Effector memory CD8-positive, alpha-beta T cell (primary cell): ENCODE measurements around the gene MEI4.
"Not testable (repeated sequence)": the region's sequence is repeated elsewhere in the genome, so short reads cannot be mapped to it uniquely, and the experiment has no call there.

Experiments
- ATAC-seq: fragments of 150-1000 bp; cut with Tn5 transposase; replicated peaks from 2 replicates; pipeline ENCODE4 v1.10.0; 2021; ENCODE audit warnings: mild to moderate bottlenecking, moderate library complexity
- DNase-seq, 3 experiments: peaks; one replicate each; pipeline ENCODE4 v3.0.0; 2021
- H3K27ac Mint-ChIP-seq, 2 donors: one replicate each; pipeline ENCODE4 v1.8.0; 2022; ENCODE audit warnings: mild to moderate bottlenecking in 2 of 2, mixed read lengths in 2 of 2, moderate library complexity in 2 of 2
- H3K27me3 Mint-ChIP-seq, 2 donors: one replicate each; pipeline ENCODE4 v1.8.0; 2022; ENCODE audit warnings: mixed read lengths in 2 of 2
- H3K36me3 Mint-ChIP-seq: one replicate; pipeline ENCODE4 v1.8.0; 2022; ENCODE audit warnings: mild to moderate bottlenecking, moderate library complexity, mixed read lengths; ENCODE audit not compliant: insufficient read depth
- H3K4me1 Mint-ChIP-seq, 2 donors: one replicate each; pipeline ENCODE4 v1.8.0; 2022; ENCODE audit warnings: low read depth in 2 of 2, mixed read lengths in 2 of 2
- H3K4me3 Mint-ChIP-seq, 2 donors: one replicate each; pipeline ENCODE4 v1.8.0; 2022; ENCODE audit warnings: mild to moderate bottlenecking in 2 of 2, mixed read lengths in 2 of 2, moderate library complexity in 2 of 2
- H3K9me3 Mint-ChIP-seq, 2 donors: one replicate each; pipeline ENCODE4 v1.8.0; 2022; ENCODE audit warnings: mixed read lengths in 2 of 2

Gene MEI4

DNA sequence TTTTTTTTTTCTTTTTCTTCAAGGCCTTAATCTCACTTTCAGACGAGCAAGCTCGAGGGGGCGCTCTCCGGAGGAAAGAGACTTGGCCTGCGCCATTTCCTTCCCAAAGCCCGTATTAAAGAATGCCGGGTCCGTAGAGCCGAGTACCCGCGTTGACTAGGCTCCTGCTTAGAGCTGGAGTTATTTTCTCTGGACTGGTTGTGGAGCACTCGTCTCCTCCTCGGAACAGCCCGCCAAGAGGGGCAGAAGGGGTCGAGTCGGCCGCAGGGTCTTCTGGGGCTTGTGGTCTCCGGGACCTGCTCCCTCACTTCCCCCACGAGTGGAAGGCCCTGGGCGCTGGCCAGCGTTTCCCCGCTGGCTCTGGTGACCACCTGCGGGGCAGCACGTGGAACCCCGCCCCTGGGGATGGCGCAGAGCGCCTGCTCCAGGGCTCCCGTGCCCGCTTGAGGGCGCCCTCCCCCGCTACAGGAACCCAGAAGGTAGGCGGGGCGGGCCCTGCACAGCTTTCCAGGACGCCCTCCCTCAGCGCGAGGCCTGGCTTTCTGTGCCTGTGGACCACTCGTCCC is 2.7 kb upstream of the MEI4 start:
- H3K9me3 Mint-ChIP-seq = peaks cover 3 to 14% of the 10 kb centered on the region in 2 donors
- no peaks in the 10 kb centered on the region for H3K36me3 Mint-ChIP-seq
- DNase-seq = no peak
- H3K4me3 Mint-ChIP-seq = no peak overlapping the region
- no peaks in the 10 kb centered on the region for H3K4me1 Mint-ChIP-seq
- no peak overlapping the region for H3K27ac Mint-ChIP-seq
- H3K27me3 Mint-ChIP-seq = peaks cover 0 to 11% of the 10 kb centered on the region in 2 donors
- ATAC-seq = no peak

DNA sequence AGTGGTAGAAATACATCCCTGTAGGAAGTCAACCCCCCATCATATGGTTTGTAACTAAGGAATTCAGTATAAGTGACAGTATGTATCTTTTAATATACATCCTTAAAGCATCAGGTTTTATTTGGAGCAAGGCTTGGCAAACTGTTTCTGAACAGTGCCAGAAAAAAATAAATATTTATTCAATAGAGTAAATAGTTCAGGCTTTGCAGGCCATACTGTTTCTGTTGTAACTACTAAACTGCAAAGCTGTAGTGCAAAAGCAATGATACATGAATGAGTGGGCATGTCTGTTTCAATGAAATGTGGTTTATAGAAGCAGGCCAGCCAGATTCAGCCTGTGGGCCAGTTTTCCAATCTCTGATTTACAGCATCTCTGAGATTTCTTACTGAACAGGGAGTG is 977 bp downstream of the MEI4 start:
- no peaks in the 10 kb centered on the region for H3K4me1 Mint-ChIP-seq
- no peak overlapping the region for H3K27ac Mint-ChIP-seq
- no peak for DNase-seq
- H3K36me3 Mint-ChIP-seq = peaks cover 2% of the 10 kb centered on the region
- no peak for ATAC-seq
- H3K9me3 Mint-ChIP-seq = peaks cover 9 to 14% of the 10 kb centered on the region in 2 donors
- H3K4me3 Mint-ChIP-seq = no peak overlapping the region
- peaks cover 0 to 11% of the 10 kb centered on the region in 2 donors for H3K27me3 Mint-ChIP-seq

DNA sequence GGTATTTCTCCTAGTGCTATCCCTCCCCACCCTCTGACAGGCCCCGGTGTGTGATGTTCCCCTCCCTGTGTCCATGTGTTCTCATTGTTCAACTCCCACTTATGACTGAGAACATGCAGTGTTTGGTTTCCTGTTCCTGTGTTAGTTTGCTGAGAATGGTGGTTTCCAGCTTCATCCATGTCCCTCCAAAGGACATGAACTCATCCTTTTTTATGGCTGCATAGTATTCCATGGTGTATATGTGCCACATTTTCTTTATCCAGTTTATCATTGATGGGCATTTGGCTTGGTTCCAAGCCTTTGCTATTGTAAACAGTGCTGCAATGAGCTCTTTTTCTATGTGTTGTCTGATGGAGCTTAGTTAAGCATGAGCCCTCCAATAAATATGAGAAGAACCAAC is 2.2 kb downstream of the MEI4 start:
- not testable (repeated sequence) for H3K4me3 Mint-ChIP-seq

DNA sequence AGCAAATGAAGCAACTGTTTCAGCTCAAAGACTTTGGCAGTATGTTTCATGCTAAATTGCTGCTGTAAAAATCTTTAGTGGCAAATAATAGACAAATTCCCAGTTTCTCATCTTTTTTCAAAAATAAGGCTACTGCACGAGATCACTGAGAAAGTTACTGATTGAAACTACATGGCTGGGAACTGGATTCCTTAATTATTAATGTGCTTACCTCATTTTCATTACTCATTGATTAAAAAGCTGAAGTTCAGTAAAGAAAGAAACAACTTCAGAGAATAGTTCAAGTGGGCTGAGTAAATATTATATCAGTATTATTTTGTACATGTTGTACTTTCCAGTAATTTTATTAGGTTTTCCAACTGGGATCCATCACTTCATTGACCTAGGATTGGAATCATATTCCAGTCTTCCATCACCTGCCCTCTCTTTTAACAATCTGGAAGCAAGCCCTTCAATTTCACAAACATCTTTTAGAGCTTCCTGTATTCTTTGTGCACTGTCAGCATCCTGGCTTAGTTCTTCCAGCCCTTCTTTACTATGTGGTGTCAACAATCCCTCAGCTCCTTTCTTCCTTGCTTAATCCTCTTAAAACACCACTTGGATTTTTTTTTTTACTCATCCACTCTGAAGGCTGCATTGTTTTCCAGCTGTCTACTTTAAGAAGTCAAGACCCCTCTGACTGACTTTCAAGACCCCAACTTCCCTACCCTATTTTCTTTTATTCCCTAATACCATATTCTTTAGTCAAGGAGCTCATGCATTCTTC is 4.3 kb downstream of the MEI4 start:
- Mint-ChIP-seq H3K4me1 (no peaks in the 10 kb centered on the region), H3K27ac (no peak overlapping the region), H3K36me3 (peaks cover 2% of the 10 kb centered on the region), H3K27me3 (no peaks in the 10 kb centered on the region), H3K9me3 (peaks cover 2 to 8% of the 10 kb centered on the region in 2 donors), H3K4me3 (no peak overlapping the region)
- ATAC-seq = no peak
- DNase-seq = no peak

More for the DNA sequence above, 2.2 kb downstream of the MEI4 start:
- Mint-ChIP-seq H3K9me3 (peaks cover 8 to 14% of the 10 kb centered on the region in 2 donors), H3K27me3 (peaks cover 0 to 11% of the 10 kb centered on the region in 2 donors)
- H3K27ac Mint-ChIP-seq, ATAC-seq, H3K36me3 Mint-ChIP-seq, DNase-seq, H3K4me1 Mint-ChIP-seq: not testable (repeated sequence)

DNA sequence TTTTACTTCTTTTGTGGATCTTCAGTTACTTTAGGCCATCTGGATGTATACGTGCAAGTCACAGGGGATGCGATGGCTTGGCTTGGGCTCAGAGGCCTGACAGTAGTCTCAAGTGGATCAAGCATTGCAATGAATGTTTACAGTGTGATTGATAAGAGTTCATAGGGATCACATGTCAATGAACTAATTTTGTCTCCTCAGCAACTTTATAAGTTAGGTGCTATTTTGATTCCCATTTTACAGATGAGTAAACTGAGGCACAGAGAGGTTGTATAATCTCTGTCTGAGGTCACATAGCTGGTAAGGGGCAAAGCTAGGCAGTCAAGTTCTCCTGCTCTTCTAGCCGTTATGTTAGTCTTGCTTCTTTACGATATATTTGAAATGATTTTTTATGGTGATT is 13.5 kb downstream of the MEI4 start:
- Mint-ChIP-seq H3K9me3 (peaks cover 13 to 16% of the 10 kb centered on the region in 2 donors), H3K36me3 (no peaks in the 10 kb centered on the region), H3K4me3 (no peak overlapping the region), H3K4me1 (no peaks in the 10 kb centered on the region), H3K27me3 (no peaks in the 10 kb centered on the region), H3K27ac (no peak overlapping the region)
- DNase-seq (no peak), ATAC-seq (no peak)

DNA sequence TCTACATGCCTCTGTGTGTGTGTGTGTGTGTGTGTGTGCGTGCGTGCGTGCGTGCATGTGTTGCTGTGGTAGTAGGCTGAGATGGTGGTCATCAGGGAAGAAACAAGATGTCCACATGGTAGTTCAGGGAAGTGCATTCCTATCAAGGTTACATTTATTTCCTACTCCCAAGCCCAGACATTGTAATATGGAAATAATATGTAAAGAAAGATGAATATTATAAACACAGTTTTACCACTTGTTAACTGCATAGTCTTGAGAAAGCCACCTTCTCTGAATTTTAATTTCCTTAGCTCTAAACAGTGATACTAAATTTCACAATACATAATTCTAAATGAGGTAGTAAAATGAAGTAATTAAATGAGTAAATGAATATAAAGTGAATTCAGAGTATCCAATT is 14.0 kb downstream of the MEI4 start:
- no peak overlapping the region for H3K27ac Mint-ChIP-seq
- DNase-seq (no peak), ATAC-seq (no peak)
- no peak overlapping the region for H3K4me3 Mint-ChIP-seq
- H3K4me1 Mint-ChIP-seq = no peaks in the 10 kb centered on the region
- H3K9me3 Mint-ChIP-seq = peaks cover 13 to 16% of the 10 kb centered on the region in 2 donors
- H3K36me3 Mint-ChIP-seq = no peaks in the 10 kb centered on the region
- no peaks in the 10 kb centered on the region for H3K27me3 Mint-ChIP-seq

DNA sequence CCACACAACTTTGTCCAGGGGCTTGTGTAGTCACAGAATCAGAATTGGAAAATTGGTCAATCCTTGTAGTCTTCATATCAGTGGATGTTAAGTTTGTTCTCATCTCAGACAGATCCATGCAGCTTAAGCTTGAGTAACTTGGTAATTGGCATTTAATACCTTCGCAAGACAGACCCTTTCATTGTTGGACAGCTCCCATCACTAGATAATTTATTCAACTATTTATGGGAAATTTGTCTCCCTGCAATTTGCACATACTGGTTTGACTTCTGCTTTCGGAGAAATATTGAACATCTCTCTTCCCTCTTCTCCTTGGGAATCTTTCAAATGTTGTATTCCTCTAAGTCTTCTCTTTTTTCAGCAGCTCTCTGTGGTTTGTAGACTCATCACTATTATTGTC is 17.1 kb downstream of the MEI4 start:
- Mint-ChIP-seq H3K9me3 (peaks cover 10 to 11% of the 10 kb centered on the region in 2 donors), H3K27me3 (no peaks in the 10 kb centered on the region), H3K36me3 (no peaks in the 10 kb centered on the region), H3K4me3 (no peak overlapping the region), H3K27ac (no peak overlapping the region), H3K4me1 (no peaks in the 10 kb centered on the region)
- DNase-seq (no peak), ATAC-seq (no peak)

DNA sequence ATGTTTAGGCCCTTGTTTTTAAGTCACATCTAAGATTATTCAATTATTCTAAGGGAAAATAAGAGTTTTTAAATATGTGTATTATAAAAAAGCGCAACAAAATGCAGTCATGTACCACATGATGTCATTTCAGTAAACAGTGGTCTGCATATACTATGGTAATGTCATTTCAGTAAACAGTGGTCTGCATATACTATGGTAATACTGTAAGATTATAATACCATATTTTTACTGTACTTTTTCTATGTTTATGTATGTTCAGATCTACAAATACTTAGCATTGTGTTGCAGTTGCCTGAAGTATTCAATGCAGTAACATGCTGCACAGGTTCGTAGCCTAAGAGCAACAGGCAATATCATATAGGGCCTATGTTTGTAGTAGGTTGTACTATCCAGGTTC is 21.4 kb downstream of the MEI4 start:
- no peaks in the 10 kb centered on the region for H3K36me3 Mint-ChIP-seq
- no peak overlapping the region for H3K27ac Mint-ChIP-seq
- H3K4me1 Mint-ChIP-seq = no peaks in the 10 kb centered on the region
- no peak for ATAC-seq
- no peak overlapping the region for H3K4me3 Mint-ChIP-seq
- DNase-seq = no peak
- H3K9me3 Mint-ChIP-seq = peaks cover 0 to 2% of the 10 kb centered on the region in 2 donors
- no peaks in the 10 kb centered on the region for H3K27me3 Mint-ChIP-seq

DNA sequence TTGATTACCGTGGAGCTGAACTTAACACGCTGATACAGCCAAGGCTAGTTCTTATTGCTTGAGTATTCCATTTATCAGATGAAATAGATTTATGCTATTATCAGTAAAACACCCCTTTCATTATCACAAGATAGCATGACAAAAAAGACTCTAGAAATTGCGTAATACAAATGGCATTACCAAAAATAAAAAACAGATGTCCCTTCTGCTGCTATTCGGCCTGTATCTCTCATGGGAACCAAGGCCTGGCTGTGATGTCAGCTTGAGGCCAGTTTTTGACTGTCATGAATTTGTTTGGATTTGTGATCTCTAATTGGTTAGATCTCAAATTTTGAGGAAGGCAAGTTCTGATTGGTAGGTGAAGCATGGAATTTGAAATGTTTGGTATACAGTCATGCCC is 25.2 kb downstream of the MEI4 start:
- Mint-ChIP-seq H3K27ac (no peak overlapping the region), H3K4me1 (no peaks in the 10 kb centered on the region), H3K4me3 (no peak overlapping the region), H3K9me3 (peaks cover 3 to 6% of the 10 kb centered on the region in 2 donors), H3K27me3 (no peaks in the 10 kb centered on the region), H3K36me3 (no peaks in the 10 kb centered on the region)
- no peak for DNase-seq
- ATAC-seq = no peak

DNA sequence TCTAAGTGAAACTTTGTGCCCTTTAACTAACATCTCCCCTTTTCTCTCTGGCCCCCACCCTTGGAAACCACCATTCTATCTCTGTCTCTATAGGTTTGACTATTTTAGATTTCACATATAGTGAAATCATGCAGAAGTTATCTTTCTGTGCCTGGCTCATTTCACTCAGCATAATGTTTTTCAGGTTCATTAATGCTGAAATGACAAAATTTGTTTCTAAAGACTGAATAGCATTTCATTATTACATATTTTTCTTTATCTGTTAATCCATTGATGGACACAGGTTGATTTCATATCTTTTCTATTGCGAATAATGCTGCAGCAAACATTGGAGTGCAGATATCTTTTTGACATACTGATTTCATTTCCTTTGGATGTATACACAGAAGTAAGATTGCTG is 30.7 kb downstream of the MEI4 start:
- ATAC-seq = no peak
- no peak overlapping the region for H3K27ac Mint-ChIP-seq
- no peaks in the 10 kb centered on the region for H3K27me3 Mint-ChIP-seq
- H3K4me1 Mint-ChIP-seq = no peaks in the 10 kb centered on the region
- no peak overlapping the region for H3K4me3 Mint-ChIP-seq
- DNase-seq = no peak
- H3K9me3 Mint-ChIP-seq = peaks cover 3 to 6% of the 10 kb centered on the region in 2 donors
- no peaks in the 10 kb centered on the region for H3K36me3 Mint-ChIP-seq

DNA sequence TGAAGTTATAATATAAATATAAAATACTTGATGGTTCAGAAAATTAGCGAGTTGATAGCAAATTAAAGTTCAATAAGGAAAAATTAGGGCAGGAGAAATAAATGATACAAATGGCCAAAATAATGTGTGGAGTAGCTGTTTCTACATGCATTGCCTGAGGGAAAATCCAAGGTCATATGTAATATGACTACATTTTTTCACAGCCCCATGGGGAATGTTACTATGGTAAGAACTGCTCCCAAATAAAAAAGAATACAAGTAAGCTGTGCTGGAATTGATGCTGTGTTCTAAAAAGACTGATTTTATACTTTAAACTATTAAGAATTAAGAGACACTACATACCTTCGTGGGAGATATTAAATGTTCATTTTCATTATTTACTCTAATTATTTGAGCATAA is 34.1 kb downstream of the MEI4 start:
- no peak for ATAC-seq
- H3K4me1 Mint-ChIP-seq = no peaks in the 10 kb centered on the region
- no peak for DNase-seq
- H3K27ac Mint-ChIP-seq = no peak overlapping the region
- H3K9me3 Mint-ChIP-seq = peaks cover 4 to 13% of the 10 kb centered on the region in 2 donors
- H3K4me3 Mint-ChIP-seq = no peak overlapping the region
- H3K36me3 Mint-ChIP-seq = no peaks in the 10 kb centered on the region
- H3K27me3 Mint-ChIP-seq = no peaks in the 10 kb centered on the region

DNA sequence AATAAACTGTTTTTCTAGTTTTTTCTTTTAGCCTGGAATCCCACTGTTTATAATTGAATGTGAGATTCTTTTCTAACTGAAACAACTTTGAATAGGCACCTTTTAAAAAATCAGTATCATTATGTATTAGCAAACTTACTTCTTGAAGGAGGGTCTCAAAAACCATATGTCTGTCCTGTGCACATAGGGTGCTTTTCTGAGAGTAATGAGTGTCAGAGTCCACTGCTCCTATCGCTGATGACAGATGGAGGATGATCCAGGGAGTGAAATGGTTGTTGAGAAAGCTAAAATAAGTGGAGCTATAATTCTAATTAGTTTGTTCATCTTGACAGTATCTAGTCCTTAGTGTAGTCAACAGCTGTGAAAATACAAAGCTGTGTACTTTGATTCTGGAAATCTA is 35.8 kb downstream of the MEI4 start:
- no peaks in the 10 kb centered on the region for H3K36me3 Mint-ChIP-seq
- no peak overlapping the region for H3K4me3 Mint-ChIP-seq
- ATAC-seq (no peak), DNase-seq (no peak)
- H3K27ac Mint-ChIP-seq = no peak overlapping the region
- H3K4me1 Mint-ChIP-seq = no peaks in the 10 kb centered on the region
- H3K9me3 Mint-ChIP-seq = peaks cover 7 to 9% of the 10 kb centered on the region in 2 donors
- no peaks in the 10 kb centered on the region for H3K27me3 Mint-ChIP-seq

DNA sequence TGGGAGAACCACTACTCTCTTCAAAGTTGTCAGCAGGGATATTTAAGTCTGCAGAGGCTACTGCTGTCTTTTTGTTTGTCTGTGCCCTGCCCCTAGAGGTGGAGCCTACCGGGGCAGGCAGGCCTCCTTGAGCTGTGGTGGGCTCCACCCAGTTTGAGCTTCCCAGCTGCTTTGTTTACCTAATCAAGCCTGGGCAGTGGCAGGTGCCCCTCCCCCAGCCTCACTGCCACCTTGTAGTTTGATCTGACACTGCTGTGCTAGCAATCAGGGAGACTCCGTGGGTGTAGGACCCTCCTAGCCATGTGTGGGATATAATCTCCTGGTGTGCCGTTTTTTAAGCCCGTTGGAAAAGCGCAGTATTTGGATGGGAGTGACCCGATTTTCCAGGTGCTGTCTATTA is 47.3 kb downstream of the MEI4 start:
- DNase-seq, H3K4me3 Mint-ChIP-seq, H3K27me3 Mint-ChIP-seq, ATAC-seq, H3K36me3 Mint-ChIP-seq, H3K27ac Mint-ChIP-seq, H3K4me1 Mint-ChIP-seq, H3K9me3 Mint-ChIP-seq: not testable (repeated sequence)

DNA sequence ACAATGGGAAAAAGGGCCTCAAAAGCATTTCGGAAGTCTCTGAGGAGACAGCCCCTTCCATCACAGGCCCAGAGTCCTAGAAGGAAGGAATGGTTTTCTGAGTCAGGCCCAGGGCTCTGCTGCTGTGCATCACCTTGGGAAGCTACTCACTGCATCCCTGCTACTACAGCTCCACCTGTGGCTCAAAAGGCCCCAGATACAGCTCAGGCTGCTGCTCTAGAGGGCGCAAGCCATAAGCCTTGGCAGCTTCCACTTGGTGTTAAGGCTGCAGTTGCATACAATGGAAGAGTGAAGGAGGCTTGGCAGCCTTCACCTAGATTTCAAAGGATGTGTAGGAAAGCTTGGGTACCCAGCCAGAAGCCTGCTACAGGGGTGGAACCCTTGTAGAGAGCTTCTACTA is 54.8 kb downstream of the MEI4 start:
- Mint-ChIP-seq H3K9me3 (peaks cover 10 to 12% of the 10 kb centered on the region in 2 donors), H3K27me3 (no peaks in the 10 kb centered on the region), H3K4me1 (no peaks in the 10 kb centered on the region), H3K27ac (no peak overlapping the region), H3K4me3 (no peak overlapping the region), H3K36me3 (no peaks in the 10 kb centered on the region)
- DNase-seq (no peak), ATAC-seq (no peak)
